Mesendoderm (in vitro differentiated cells): ENCODE data around the gene LCMT2.

Experiments
- DNase-seq: peaks from one replicate; pipeline ENCODE4 v3.0.0; 2013
- H2AK5ac ChIP-seq: 2 replicates; pipeline ENCODE4 v1.6.1; 2013; ENCODE audit warnings: low read length, inconsistent platforms
- H2BK120ac ChIP-seq: 2 replicates; pipeline ENCODE4 v1.6.1; 2013; ENCODE audit warnings: low read depth, mild to moderate bottlenecking, low read length, moderate library complexity, mixed read lengths
- H2BK15ac ChIP-seq: replicated peaks from 2 replicates; pipeline ENCODE4 v1.6.1; 2013; ENCODE audit warnings: low read depth, mild to moderate bottlenecking, moderate library complexity
- H2BK5ac ChIP-seq: 2 replicates; pipeline ENCODE4 v1.6.1; 2013; ENCODE audit warnings: low read length, inconsistent platforms
- H3K18ac ChIP-seq: 2 replicates; pipeline ENCODE4 v1.6.1; 2013; ENCODE audit warnings: mild to moderate bottlenecking, low read length, mixed read lengths
- H3K23ac ChIP-seq: one replicate; pipeline ENCODE4 v1.6.1; 2013; ENCODE audit warnings: low read length
- H3K27ac ChIP-seq: 2 replicates; pipeline ENCODE4 v1.5.1; 2013; ENCODE audit warnings: low read depth, mild to moderate bottlenecking, inconsistent platforms, low read length, moderate library complexity
- H3K27me3 ChIP-seq: 2 replicates; pipeline ENCODE4 v1.6.1; 2013; ENCODE audit warnings: low read length, control low read depth, mild to moderate bottlenecking, inconsistent platforms; ENCODE audit not compliant: insufficient read depth, poor library complexity
- H3K36me3 ChIP-seq: 2 replicates; pipeline ENCODE4 v1.6.1; 2013; ENCODE audit warnings: low read length, inconsistent platforms; ENCODE audit not compliant: control insufficient read depth, insufficient read depth
- H3K4ac ChIP-seq: one replicate; pipeline ENCODE4 v1.6.1; 2013; ENCODE audit warnings: low read depth, mild to moderate bottlenecking, low read length, moderate library complexity
- H3K4me1 ChIP-seq: 2 replicates; pipeline ENCODE4 v1.6.1; 2013; ENCODE audit warnings: low read depth, low read length, inconsistent platforms; ENCODE audit not compliant: control insufficient read depth
- H3K4me2 ChIP-seq: 2 replicates; pipeline ENCODE4 v1.6.1; 2013; ENCODE audit warnings: low read length
- H3K4me3 ChIP-seq: 2 replicates; pipeline ENCODE4 v1.5.1; 2013; ENCODE audit warnings: mild to moderate bottlenecking, low read length
- H3K56ac ChIP-seq: one replicate; pipeline ENCODE4 v1.6.1; 2013; ENCODE audit warnings: low read length
- H3K79me1 ChIP-seq: 2 replicates; pipeline ENCODE4 v1.6.1; 2013; ENCODE audit warnings: low read length, inconsistent platforms
- H3K79me2 ChIP-seq: 2 replicates; pipeline ENCODE4 v1.6.1; 2013; ENCODE audit warnings: mild to moderate bottlenecking, low read length; ENCODE audit not compliant: control insufficient read depth, insufficient read depth
- H3K9ac ChIP-seq: 2 replicates; pipeline ENCODE4 v1.6.1; 2013; ENCODE audit warnings: low read length, inconsistent platforms
- H4K5ac ChIP-seq: one replicate; pipeline ENCODE4 v1.6.1; 2013; ENCODE audit warnings: low read length
- H4K8ac ChIP-seq: one replicate; pipeline ENCODE4 v1.6.1; 2013; ENCODE audit warnings: low read depth, mild to moderate bottlenecking, control low read depth, low read length, moderate library complexity
- WGBS: extraction: QIAGEN DNeasy Blood & Tissue Kit; methylation state at CpG from one replicate; pipeline ENCODE4 v1.1.7; 2013; ENCODE audit warnings: low lambda C conversion rate, missing lambda C conversion rate; ENCODE audit not compliant: insufficient coverage; ENCODE audit errors: extremely low coverage; 5-methylcytosine and 5-hydroxymethylcytosine counted together

LCMT2 gene

GRCh38 chr15:43370310-43370974, 40.1 kb upstream of the LCMT2 start:
- H4K5ac ChIP-seq = no peak overlapping the region
- peak overlapping the region; percentile 57 for H3K23ac ChIP-seq
- peaks cover 19% of the 10 kb centered on the region for H3K79me2 ChIP-seq
- peaks cover 23% of the 10 kb centered on the region for H3K79me1 ChIP-seq
- peak overlapping the region; percentile 99 for H3K4me2 ChIP-seq
- H2AK5ac ChIP-seq = no peak overlapping the region
- H3K4ac ChIP-seq = peak overlapping the region; percentile 5
- H3K9ac ChIP-seq = peak overlapping the region; percentile 90
- no peaks in the 10 kb centered on the region for H3K27me3 ChIP-seq
- H2BK120ac ChIP-seq = no peak overlapping the region
- no peak overlapping the region for H3K27ac ChIP-seq
- H2BK5ac ChIP-seq = no peak overlapping the region
- peak overlapping the region; percentile 88 for H3K18ac ChIP-seq
- peaks cover 2% of the 10 kb centered on the region for H3K36me3 ChIP-seq
- no peak overlapping the region for H2BK15ac ChIP-seq
- peak overlapping the region; percentile 98 for H3K4me3 ChIP-seq
- H3K4me1 ChIP-seq = peaks cover 6% of the 10 kb centered on the region
- WGBS = no CpG with 5 or more reads among the region's 45 CpGs
- no peak overlapping the region for H4K8ac ChIP-seq
- H3K56ac ChIP-seq = peak overlapping the region; percentile 94
- DNase-seq = peak; percentile 59

DNA sequence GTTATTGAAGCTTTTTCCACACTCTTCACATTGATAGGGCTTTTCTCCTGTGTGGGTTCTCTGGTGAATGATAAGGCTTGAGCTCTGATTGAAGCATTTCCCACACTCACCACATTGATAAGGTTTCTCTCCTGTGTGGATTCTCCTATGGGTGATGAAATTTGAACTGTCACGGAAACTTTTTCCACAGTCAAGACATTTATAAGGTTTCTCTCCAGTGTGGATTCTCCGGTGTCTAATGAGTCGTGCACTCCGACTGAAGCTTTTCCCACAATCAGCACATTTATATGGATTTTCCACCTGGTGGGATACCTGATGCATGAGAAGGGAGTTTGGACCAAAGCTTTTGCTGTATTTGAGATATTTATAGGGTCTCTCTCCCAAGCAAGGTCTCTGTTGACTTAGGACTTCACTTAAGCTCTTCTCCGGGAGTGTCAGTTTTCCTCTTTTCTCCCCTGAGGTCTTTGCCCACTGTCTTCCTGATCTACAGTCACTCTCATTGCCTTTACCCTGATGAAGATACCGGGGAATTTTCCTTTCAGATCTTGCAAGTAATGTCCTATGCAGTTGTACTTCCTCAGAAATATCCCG, 31.0 kb upstream of the LCMT2 start:
- Histone ChIP-seq H4K5ac (no peak overlapping the region), H3K36me3 (peaks cover 12% of the 10 kb centered on the region), H4K8ac (no peak overlapping the region), H3K79me2 (no peaks in the 10 kb centered on the region), H2BK5ac (no peak overlapping the region), H2AK5ac (no peak overlapping the region), H3K27ac (no peak overlapping the region), H2BK120ac (no peak overlapping the region), H3K56ac (no peak overlapping the region), H3K4ac (no peak overlapping the region), H3K4me2 (no peak overlapping the region), H2BK15ac (no peak overlapping the region), H3K4me1 (no peaks in the 10 kb centered on the region), H3K27me3 (no peaks in the 10 kb centered on the region), H3K18ac (no peak overlapping the region), H3K4me3 (peak overlapping the region; percentile 32), H3K23ac (no peak overlapping the region), H3K9ac (no peak overlapping the region), H3K79me1 (peaks cover 4% of the 10 kb centered on the region)
- DNase-seq = no peak
- no CpG with 5 or more reads among the region's 7 CpGs for whole genome bisulfite sequencing

DNA sequence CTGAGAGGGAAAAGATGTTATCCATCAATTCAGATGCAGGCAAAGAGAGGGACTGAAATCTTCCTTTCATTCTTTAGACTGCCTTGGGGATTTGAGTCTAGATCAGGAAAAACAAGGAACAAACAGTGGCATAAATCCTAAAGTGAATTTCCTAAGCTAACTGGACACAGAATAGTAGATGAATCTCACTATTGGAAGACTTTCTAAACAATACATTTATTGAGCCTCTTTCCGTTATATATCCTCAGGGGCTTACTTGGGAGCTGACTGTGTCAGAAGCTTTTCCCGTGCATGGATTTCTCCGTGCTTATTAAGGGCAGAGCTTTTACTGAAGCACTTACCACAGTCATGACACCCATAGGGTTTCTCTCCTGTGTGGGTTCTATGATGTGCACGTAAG, 30.4 kb upstream of the LCMT2 start:
- DNase-seq = no peak
- Histone ChIP-seq H3K36me3 (peaks cover 12% of the 10 kb centered on the region), H3K79me2 (no peaks in the 10 kb centered on the region), H3K27ac (no peak overlapping the region), H3K27me3 (no peaks in the 10 kb centered on the region), H3K56ac (no peak overlapping the region), H3K4me1 (no peaks in the 10 kb centered on the region), H3K4me3 (peak overlapping the region; percentile 32), H3K79me1 (peaks cover 3% of the 10 kb centered on the region), H2BK5ac (no peak overlapping the region), H3K9ac (no peak overlapping the region), H2AK5ac (no peak overlapping the region), H2BK15ac (no peak overlapping the region), H3K4ac (no peak overlapping the region), H2BK120ac (no peak overlapping the region), H3K18ac (no peak overlapping the region), H3K4me2 (no peak overlapping the region), H3K23ac (no peak overlapping the region), H4K8ac (no peak overlapping the region), H4K5ac (no peak overlapping the region)
- WGBS = no CpG with 5 or more reads among the region's 4 CpGs

- no peak overlapping the region for H2AK5ac ChIP-seq
- no peak overlapping the region for H4K5ac ChIP-seq
- H3K27me3 ChIP-seq = no peaks in the 10 kb centered on the region
- H3K23ac ChIP-seq = no peak overlapping the region
- no peak overlapping the region for H2BK120ac ChIP-seq
- H3K4me1 ChIP-seq = no peaks in the 10 kb centered on the region
- no peak overlapping the region for H3K4ac ChIP-seq
- no peaks in the 10 kb centered on the region for H3K79me1 ChIP-seq
- H3K4me3 ChIP-seq = no peak overlapping the region
- no peak overlapping the region for H3K27ac ChIP-seq
- H2BK15ac ChIP-seq = no peak overlapping the region
- no peak overlapping the region for H2BK5ac ChIP-seq
- no peak overlapping the region for H3K18ac ChIP-seq
- DNase-seq = no peak
- H3K4me2 ChIP-seq = no peak overlapping the region
- H3K36me3 ChIP-seq = no peaks in the 10 kb centered on the region
- no peak overlapping the region for H4K8ac ChIP-seq
- H3K79me2 ChIP-seq = no peaks in the 10 kb centered on the region
- H3K56ac ChIP-seq = no peak overlapping the region
- WGBS = no CpG with 5 or more reads among the region's 2 CpGs
- no peak overlapping the region for H3K9ac ChIP-seq
These were observed 22.5 kb upstream of the LCMT2 start for GRCh38 chr15:43352693-43353382.

DNA sequence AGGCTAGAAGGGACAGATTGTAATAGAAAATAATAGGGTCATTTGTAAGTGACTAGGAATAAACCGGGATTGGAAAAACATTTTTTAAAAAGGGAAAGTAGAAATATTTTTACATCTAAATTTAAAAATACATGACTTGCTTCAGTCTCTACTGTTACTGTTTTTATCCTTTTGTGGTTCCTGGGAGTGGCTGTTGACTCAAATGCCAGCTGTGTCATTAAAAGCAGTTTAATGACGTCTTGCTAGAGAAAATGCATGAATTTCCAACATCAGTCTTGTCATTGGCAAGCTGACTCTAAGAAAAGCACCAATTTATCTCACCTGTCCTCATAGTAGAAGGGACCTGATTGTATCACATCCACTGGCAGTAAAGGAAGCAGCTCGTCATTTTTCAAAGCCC, 16.7 kb upstream of the LCMT2 start:
- H3K23ac ChIP-seq = no peak overlapping the region
- no peaks in the 10 kb centered on the region for H3K79me2 ChIP-seq
- no peak overlapping the region for H4K5ac ChIP-seq
- no peak overlapping the region for H3K4me2 ChIP-seq
- H2BK5ac ChIP-seq = no peak overlapping the region
- H3K36me3 ChIP-seq = no peaks in the 10 kb centered on the region
- no peak overlapping the region for H3K18ac ChIP-seq
- H2BK15ac ChIP-seq = no peak overlapping the region
- H3K4ac ChIP-seq = no peak overlapping the region
- H3K9ac ChIP-seq = no peak overlapping the region
- no peak overlapping the region for H3K27ac ChIP-seq
- H3K79me1 ChIP-seq = no peaks in the 10 kb centered on the region
- no peak overlapping the region for H3K56ac ChIP-seq
- no peak overlapping the region for H2BK120ac ChIP-seq
- H2AK5ac ChIP-seq = no peak overlapping the region
- no peak for DNase-seq
- no peaks in the 10 kb centered on the region for H3K4me1 ChIP-seq
- H3K4me3 ChIP-seq = no peak overlapping the region
- WGBS = no CpG with 5 or more reads among the region's 3 CpGs
- H4K8ac ChIP-seq = no peak overlapping the region
- H3K27me3 ChIP-seq = no peaks in the 10 kb centered on the region
